ENCODE data around the gene SCAND1.

DNA sequence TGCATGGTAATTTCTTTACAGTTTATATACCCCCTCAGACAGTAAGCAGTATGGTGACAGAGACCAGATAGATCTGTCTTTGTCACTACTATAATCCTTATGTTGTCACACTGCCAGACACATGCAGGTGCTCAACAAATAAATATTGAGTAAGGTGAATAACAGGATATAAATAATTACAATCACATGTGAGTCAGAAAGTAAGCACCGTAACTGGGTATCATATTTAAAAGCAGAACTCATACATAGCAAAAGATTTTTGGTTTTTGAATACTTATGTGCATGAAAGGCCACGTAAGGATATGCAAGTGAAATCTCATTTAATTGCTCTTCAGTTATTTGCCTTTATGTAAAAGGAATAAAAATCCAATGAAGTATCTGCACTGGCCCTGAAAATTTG is 31.5 kb upstream of the SCAND1 start:
- no peak for TF ChIP-seq TCF7L2 (IDR thresholded peaks at IDR 0.05; ENCODE audit: low read depth, low read length)
- TF ChIP-seq, protein P1, sequence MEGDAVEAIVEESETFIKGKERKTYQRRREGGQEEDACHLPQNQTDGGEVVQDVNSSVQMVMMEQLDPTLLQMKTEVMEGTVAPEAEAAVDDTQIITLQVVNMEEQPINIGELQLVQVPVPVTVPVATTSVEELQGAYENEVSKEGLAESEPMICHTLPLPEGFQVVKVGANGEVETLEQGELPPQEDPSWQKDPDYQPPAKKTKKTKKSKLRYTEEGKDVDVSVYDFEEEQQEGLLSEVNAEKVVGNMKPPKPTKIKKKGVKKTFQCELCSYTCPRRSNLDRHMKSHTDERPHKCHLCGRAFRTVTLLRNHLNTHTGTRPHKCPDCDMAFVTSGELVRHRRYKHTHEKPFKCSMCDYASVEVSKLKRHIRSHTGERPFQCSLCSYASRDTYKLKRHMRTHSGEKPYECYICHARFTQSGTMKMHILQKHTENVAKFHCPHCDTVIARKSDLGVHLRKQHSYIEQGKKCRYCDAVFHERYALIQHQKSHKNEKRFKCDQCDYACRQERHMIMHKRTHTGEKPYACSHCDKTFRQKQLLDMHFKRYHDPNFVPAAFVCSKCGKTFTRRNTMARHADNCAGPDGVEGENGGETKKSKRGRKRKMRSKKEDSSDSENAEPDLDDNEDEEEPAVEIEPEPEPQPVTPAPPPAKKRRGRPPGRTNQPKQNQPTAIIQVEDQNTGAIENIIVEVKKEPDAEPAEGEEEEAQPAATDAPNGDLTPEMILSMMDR (IDR thresholded peaks at IDR 0.05): no peak
- TF ChIP-seq POLR2AphosphoS5 (IDR thresholded peaks at IDR 0.05; ENCODE audit: low read depth, low read length): no peak
- no peak for TF ChIP-seq SIN3A (IDR thresholded peaks at IDR 0.05; ENCODE audit: borderline replicate concordance, insufficient read depth, low read depth, low read length)
